ENCODE data around the gene RETREG1. TPM values are rescaled to one million over a fixed set of nuclear protein-coding genes. Genes with fewer than 3 reads are reported as not detected.

RETREG1 gene
- total RNA-seq, 1 donor from 2014 or later, result 15.8 TPM

- no peaks in the 10 kb centered on the region for H3K4me1 Mint-ChIP-seq (ENCODE audit: unreplicated experiment)
- H3K27me3 Mint-ChIP-seq (ENCODE audit: unreplicated experiment), result no peaks in the 10 kb centered on the region
- no peak overlapping the region for H3K4me3 Mint-ChIP-seq (ENCODE audit: unreplicated experiment)
- no peak overlapping the region for H3K27ac Mint-ChIP-seq (ENCODE audit: unreplicated experiment)
- H3K9me3 Mint-ChIP-seq (ENCODE audit: unreplicated experiment), result no peaks in the 10 kb centered on the region
- peaks cover 1% of the 10 kb centered on the region for H3K36me3 Mint-ChIP-seq (ENCODE audit: low read depth, unreplicated experiment)
- no peak for TF ChIP-seq CTCF (IDR thresholded peaks at IDR 0.05; ENCODE audit: unreplicated experiment)
- DNase-seq (ENCODE audit: low spot score), result no peak
These were observed 113.9 kb downstream of the RETREG1 start for GRCh38 chr5:16502866-16503265.

GRCh38 chr5:16500024-16500423, 116.8 kb downstream of the RETREG1 start:
- Mint-ChIP-seq H3K36me3 (ENCODE audit: low read depth, unreplicated experiment) (peaks cover 5% of the 10 kb centered on the region), H3K4me3 (ENCODE audit: unreplicated experiment) (no peak overlapping the region), H3K9me3 (ENCODE audit: unreplicated experiment) (no peaks in the 10 kb centered on the region), H3K27me3 (ENCODE audit: unreplicated experiment) (no peaks in the 10 kb centered on the region), H3K4me1 (ENCODE audit: unreplicated experiment) (no peaks in the 10 kb centered on the region), H3K27ac (ENCODE audit: unreplicated experiment) (no peak overlapping the region)
- no peak for TF ChIP-seq CTCF (IDR thresholded peaks at IDR 0.05; ENCODE audit: unreplicated experiment)
- no peak for DNase-seq (ENCODE audit: low spot score)

GRCh38 chr5:16497546-16497945, 119.3 kb downstream of the RETREG1 start:
- H3K4me3 Mint-ChIP-seq (ENCODE audit: unreplicated experiment), result no peak overlapping the region
- no peak for TF ChIP-seq CTCF (IDR thresholded peaks at IDR 0.05; ENCODE audit: unreplicated experiment)
- no peaks in the 10 kb centered on the region for H3K27me3 Mint-ChIP-seq (ENCODE audit: unreplicated experiment)
- H3K9me3 Mint-ChIP-seq (ENCODE audit: unreplicated experiment), result no peaks in the 10 kb centered on the region
- no peak for DNase-seq (ENCODE audit: low spot score)
- H3K36me3 Mint-ChIP-seq (ENCODE audit: low read depth, unreplicated experiment), result peaks cover 5% of the 10 kb centered on the region
- H3K27ac Mint-ChIP-seq (ENCODE audit: unreplicated experiment), result no peak overlapping the region
- no peaks in the 10 kb centered on the region for H3K4me1 Mint-ChIP-seq (ENCODE audit: unreplicated experiment)

GRCh38 chr5:16493261-16493660, 123.5 kb downstream of the RETREG1 start:
- Mint-ChIP-seq H3K4me3 (ENCODE audit: unreplicated experiment) (no peak overlapping the region), H3K27me3 (ENCODE audit: unreplicated experiment) (no peaks in the 10 kb centered on the region), H3K4me1 (ENCODE audit: unreplicated experiment) (no peaks in the 10 kb centered on the region), H3K27ac (ENCODE audit: unreplicated experiment) (no peak overlapping the region), H3K36me3 (ENCODE audit: low read depth, unreplicated experiment) (peaks cover 5% of the 10 kb centered on the region), H3K9me3 (ENCODE audit: unreplicated experiment) (no peaks in the 10 kb centered on the region)
- no peak for DNase-seq (ENCODE audit: low spot score)
- no peak for TF ChIP-seq CTCF (IDR thresholded peaks at IDR 0.05; ENCODE audit: unreplicated experiment)

- no peak for TF ChIP-seq CTCF (IDR thresholded peaks at IDR 0.05; ENCODE audit: unreplicated experiment)
- H3K36me3 Mint-ChIP-seq (ENCODE audit: low read depth, unreplicated experiment), result peaks cover under 1% of the 10 kb centered on the region
- no peak overlapping the region for H3K4me3 Mint-ChIP-seq (ENCODE audit: unreplicated experiment)
- no peak overlapping the region for H3K27ac Mint-ChIP-seq (ENCODE audit: unreplicated experiment)
- DNase-seq (ENCODE audit: low spot score), result no peak
- no peaks in the 10 kb centered on the region for H3K27me3 Mint-ChIP-seq (ENCODE audit: unreplicated experiment)
- no peaks in the 10 kb centered on the region for H3K9me3 Mint-ChIP-seq (ENCODE audit: unreplicated experiment)
- no peaks in the 10 kb centered on the region for H3K4me1 Mint-ChIP-seq (ENCODE audit: unreplicated experiment)
These were observed 124.2 kb downstream of the RETREG1 start for GRCh38 chr5:16492398-16493140.
